Activated CD4-positive, CD25-positive, alpha-beta regulatory T cell treated with anti-CD3 and anti-CD28 coated beads, Interleukin-2, amount 50 U/mL, for 24 hours (primary cell): ENCODE measurements around the gene DEGS2.

ENCODE experiments used
- ATAC-seq, 2 donors: fragments of 150-1000 bp; cut with Tn5 transposase; one replicate each; pipeline ENCODE4 v1.10.0; 2021; ENCODE audit warnings: mild to moderate bottlenecking in 1 of 2, moderate library complexity in 1 of 2

The DEGS2 gene

DNA sequence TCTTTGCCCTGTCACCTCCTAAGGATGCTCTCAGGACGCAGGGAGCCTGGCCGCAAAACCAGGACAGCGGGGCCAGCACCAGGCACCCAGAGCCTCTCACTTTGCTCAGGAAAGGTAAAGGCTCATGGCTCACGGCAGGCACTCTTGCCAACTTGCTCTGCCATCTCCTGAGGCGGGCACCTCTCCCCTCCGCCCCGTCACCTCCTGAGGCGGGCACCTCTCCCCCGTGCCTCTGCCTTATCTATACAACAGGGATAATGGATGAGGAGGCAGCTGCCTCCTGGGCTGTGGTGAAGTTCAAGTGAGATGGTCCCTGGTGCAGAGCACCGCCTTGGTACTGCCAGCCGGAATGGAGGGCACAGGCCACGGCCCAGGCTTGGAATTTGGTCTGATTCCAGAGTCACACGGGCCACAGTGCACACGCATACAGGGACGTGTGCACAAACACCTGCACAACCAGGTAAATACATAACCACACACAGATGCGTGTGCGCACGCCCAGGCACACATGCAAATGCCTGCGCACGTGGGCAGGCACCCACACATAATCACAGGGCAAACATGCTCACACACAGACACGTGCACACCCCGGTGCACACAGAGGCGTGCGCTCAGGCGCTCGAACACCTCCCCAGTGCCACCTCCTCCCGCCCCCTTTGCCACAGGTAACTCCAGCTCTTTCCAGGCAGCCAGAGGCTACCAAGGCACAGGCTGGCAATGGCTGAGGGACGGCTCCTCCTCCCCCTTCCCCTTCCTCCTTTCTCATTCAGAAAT lies 11.6 kb downstream of the DEGS2 start:
- ATAC-seq = no peak

DNA sequence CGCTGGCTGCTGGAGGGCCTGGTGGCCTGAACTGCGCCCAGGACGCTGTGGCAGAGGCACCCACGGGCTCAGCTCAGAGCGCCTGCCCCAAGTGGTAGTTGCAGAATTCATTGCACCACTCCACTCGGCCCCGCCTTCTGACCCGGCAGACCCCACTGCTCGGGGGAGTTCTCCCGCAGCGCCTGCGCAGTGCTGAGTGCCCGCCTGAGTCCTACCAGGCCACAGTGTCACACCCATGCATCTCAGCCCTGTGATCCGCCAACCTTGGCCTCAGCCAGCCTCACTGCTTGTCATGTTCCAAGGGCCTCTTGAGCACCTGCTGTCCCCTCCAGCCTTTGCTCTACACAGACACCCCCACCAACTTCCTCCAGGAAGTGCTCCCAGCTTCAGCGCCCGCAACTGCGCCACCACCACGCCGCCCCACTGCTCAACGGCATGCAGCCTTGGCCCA lies 12.2 kb downstream of the DEGS2 start:
- ATAC-seq = peak; percentile 59 to 63

DNA sequence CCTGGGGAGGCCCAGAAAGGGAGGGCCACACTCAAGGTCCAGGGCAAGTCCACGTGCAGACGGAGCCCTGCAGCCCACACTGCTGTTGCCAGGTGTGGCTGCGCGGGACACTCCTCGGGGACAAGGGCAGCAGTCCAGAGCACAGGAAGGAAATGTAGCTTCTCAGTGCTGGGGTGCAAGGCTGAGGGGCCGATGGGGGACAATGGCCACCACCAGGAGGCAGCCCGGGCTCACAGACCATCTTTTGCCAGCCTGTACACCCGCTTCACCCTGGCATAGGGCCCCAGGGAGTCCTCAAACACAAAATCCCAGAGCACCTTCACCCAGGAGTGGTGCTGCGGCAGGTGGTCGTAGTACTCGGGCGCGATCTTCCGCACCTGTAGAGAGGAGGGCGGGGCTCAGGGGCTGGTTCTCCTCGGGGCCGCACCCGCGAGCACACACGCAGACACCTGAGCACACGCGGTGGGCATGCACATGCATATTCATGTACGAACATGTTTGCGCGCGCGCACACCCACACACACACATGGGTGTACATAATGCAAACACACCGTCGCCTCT lies 12.8 kb downstream of the DEGS2 start:
- ATAC-seq = no peak

- no peak for ATAC-seq
Measured at GRCh38 chr14:100145682-100146464, 13.6 kb downstream of the DEGS2 start.

- no peak for ATAC-seq
Measured at GRCh38 chr14:100144996-100145646, 14.3 kb downstream of the DEGS2 start.

DNA sequence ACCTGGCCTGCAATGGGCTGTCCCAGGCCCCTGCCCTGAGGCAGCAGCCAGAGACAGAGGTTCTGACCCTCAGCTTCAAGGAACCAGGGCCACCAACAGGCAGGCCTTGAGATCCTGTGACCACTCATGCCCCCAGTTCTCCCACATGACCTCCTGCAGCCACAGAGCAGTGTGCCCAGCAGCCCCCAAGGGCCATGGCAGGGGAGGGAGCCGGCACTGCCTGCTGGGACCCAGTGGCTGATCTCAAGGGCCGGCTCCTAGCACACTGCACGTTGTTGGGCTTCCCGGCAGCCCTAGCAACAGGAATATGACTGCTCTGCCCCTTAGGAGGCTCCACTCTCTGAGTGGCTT lies 14.8 kb downstream of the DEGS2 start:
- no peak for ATAC-seq

GRCh38 chr14:100143934-100144333 lies 15.5 kb downstream of the DEGS2 start:
- no peak for ATAC-seq

DNA sequence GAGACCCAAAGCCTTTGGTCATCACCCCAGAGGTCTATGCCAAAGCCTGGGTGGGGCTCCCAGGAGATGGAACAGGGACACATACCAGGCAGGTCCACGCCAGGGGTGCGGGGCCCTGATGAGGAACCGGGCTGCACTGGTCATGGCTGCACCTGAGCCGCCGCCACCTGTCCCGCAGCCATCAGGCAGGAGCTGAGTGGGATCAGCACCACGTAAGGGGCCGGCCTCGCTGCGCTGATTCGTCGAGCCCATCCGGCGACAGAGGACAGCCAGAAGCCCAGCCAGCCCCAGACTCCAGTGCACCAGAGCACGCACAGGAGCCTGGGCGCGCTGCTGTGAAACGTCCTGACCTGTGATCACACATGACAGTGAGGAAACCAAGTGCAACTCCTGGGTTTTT lies 15.9 kb downstream of the DEGS2 start:
- ATAC-seq = no peak

GRCh38 chr14:100142073-100143040 lies 17.1 kb downstream of the DEGS2 start:
- no peak for ATAC-seq

DNA sequence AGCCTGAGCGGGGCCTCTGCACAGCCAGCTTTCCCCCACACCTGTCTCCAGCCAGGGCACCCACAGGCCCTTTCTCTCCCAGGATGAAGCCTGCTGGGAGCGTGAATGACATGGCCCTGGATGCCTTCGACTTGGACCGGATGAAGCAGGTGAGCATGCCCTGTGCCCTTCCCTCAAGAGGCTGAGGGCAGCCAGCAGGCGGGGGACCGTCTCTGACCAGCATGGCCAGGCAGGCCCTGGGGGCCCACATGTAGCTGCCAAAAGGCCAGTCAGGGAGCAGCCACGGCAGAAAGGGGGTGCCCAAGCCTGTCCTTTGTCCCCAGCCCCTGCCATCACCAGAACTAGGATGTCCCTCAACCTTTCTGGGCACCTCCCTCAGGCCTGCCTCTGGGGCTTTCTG lies 18.3 kb downstream of the DEGS2 start:
- ATAC-seq = no peak

GRCh38 chr14:100140452-100141078 lies 18.9 kb downstream of the DEGS2 start:
- ATAC-seq = no peak

DNA sequence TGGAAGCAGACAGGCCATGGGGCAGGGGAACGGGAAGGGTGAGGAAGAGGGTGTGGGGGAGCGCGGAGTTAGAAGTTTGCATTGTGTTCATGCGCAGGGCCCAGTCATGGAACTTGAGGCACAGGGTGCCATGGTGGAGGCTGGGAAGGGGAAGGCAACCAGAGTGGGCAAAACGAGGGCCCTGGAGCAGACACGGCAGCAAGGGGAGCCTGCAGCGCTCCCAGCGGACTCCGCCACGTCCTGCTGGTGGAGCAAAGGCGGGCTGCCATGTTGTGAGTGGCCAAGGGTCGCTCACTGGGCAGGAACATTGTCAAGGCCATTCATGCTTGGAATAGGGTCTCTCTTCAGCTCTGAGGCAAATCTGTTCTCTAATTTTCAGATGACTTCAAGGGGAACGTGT lies 20.5 kb downstream of the DEGS2 start:
- ATAC-seq = no peak

DNA sequence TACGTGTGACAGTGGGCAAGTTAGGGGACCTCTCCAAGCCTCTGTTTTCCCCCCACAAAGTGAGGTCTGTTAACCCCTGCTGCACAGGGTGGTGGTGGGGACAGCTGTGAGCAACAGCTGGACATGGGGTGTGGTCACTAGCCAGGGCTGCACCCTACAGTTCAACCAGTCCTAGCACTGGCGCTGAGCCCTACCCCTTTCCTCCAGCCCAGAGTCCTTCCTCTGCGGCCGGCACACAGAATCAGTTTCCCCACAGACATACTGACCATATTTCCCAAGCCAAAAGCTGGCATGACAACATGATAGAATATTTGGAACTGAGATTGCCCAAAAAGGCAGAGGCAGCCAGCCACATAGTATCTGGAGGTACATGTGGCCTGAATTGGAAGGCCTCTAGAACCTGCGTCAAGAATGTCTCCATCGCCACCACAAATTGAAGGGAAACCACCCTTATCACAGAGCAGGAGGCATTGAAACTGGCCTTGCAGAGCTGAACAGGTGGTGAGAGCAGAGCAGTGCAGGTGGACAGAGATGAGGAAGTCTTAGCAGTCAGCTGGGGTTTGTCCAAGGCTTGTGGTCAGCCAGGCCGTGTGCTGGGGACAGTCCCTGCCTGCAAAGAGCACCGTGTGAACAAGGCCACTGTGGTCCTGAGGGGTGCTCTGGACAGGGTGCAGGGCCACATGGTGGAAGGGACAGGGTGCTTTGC lies 21.2 kb downstream of the DEGS2 start:
- ATAC-seq = no peak

GRCh38 chr14:100137173-100137572 lies 22.3 kb downstream of the DEGS2 start:
- no peak for ATAC-seq

- no peak for ATAC-seq
Measured at GRCh38 chr14:100135784-100136183, 23.7 kb downstream of the DEGS2 start.

- no peak for ATAC-seq
Measured at GRCh38 chr14:100135073-100135472, 24.4 kb downstream of the DEGS2 start.

DNA sequence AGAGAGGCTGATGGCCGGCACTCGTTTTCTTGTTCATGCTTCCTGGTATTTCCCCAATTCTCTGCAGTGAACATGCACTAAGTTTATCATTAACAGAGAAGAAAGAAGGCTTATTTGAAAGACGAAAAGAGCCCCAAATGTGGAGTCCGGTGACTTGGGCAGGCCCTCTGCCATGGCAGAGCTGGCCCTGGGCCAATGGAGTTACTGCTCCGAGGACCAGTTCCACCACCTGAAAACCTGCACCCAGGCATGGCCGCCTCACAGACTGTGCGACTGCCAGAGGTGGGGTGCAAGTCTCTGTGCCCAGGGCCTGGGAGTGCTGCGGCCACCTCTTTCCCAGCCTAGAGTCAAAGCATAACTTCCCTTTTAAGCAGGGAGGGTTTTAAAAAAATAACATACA lies 24.9 kb downstream of the DEGS2 start:
- no peak for ATAC-seq

GRCh38 chr14:100132903-100133510 lies 26.4 kb downstream of the DEGS2 start:
- ATAC-seq = no peak

DNA sequence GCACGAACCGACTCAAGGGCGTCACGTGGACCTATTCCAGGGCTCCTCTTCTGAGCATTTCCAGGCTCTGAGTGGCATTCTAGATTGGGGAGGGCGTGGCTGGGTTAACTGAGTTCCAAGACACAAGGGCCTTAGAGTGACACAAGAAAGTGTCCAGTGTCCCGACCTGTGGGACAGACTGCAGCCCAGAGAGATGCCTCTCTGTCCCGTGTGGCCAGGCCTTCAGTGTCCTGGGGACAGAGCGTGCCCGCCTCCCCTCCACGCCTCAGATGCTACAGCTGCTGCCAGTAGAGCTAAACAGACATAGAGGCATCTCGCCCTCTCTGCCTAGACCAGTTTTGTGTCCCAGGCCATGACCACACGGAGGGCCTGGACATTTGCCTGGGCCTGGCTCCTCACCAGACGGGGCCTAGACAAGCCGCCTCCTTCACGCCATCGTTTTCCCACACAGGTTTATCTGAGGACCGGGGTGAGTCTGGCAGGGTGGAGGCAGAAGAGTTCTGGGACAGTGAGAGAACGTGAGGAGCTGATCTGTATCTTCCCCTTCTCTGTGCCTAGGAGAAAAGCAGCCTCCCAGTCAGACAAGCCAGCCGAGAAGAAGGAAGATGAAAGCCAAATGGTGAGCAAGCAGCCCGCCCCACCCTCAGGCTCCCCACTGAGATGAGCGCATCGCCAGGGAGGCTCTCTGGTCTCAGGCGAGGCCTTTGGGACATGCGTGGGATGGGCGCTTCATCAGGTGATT lies 27.1 kb downstream of the DEGS2 start:
- no peak for ATAC-seq

- ATAC-seq = no peak
Measured at GRCh38 chr14:100131181-100131580, 28.3 kb downstream of the DEGS2 start.
